Lower leg skin (tissue), 3 donors: ENCODE data around the gene TESK2.

Experiments used
- POLR2A ChIP-seq, 2 donors: fragments of 450-650 bp; IDR thresholded peaks; one replicate each; pipeline ENCODE4 v1.6.1; 2016 to 2017; ENCODE audit warnings: antibody characterized with exemption in 2 of 2, mild to moderate bottlenecking in 1 of 2, moderate library complexity in 1 of 2
- TF ChIP-seq, protein P1 (sequence below), 3 donors: fragments of 450-650 bp; IDR thresholded peaks; one replicate each; pipeline ENCODE4 v1.5.1; 2016; ENCODE audit warnings: antibody characterized with exemption in 3 of 3, mild to moderate bottlenecking in 3 of 3, moderate library complexity in 2 of 3

DNA sequence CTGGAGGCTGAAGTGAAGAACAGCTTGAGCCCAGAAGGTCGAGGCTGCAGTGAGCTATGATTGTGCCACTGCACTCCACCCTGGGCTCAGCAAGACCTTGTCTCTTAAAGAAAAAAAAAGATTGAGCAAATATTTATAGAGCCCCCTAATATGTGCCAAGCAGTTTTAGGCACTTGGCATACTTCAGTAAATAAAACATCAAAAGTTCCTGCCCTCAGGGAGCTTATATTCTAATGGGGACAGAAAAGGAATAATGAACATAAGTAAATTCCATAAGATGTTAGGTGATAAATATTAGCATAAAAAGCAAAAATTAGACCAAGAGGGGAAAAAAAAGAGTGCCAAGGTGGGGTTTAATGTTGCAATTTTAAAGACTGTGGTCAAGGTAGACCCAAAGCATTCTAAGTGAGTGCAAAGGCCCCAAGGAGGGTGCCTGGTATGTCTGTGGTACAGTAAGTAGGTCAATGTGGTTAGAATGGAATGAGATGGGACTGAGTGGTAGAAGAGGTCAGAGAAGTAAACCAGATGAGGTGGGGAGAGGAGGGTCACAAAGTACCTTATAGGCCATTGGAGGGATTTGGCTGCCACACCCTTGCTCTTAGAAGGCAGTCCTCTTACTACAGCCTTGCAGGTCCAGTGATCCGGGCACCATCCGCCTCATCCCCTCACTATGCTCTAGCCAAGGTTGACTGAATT is 153.2 kb downstream of the TESK2 start:
- TF ChIP-seq, protein P1, sequence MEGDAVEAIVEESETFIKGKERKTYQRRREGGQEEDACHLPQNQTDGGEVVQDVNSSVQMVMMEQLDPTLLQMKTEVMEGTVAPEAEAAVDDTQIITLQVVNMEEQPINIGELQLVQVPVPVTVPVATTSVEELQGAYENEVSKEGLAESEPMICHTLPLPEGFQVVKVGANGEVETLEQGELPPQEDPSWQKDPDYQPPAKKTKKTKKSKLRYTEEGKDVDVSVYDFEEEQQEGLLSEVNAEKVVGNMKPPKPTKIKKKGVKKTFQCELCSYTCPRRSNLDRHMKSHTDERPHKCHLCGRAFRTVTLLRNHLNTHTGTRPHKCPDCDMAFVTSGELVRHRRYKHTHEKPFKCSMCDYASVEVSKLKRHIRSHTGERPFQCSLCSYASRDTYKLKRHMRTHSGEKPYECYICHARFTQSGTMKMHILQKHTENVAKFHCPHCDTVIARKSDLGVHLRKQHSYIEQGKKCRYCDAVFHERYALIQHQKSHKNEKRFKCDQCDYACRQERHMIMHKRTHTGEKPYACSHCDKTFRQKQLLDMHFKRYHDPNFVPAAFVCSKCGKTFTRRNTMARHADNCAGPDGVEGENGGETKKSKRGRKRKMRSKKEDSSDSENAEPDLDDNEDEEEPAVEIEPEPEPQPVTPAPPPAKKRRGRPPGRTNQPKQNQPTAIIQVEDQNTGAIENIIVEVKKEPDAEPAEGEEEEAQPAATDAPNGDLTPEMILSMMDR (IDR thresholded peaks at IDR 0.05): no peak
- no peak for TF ChIP-seq POLR2A (IDR thresholded peaks at IDR 0.05)
